ENCODE results near the gene FBXO10. TPM values are rescaled to one million over a fixed set of nuclear protein-coding genes. Genes with fewer than 3 reads are reported as not detected.
"Not testable (repeated sequence)": the region's sequence is repeated elsewhere in the genome, so short reads cannot be mapped to it uniquely, and the experiment has no call there.

FBXO10 gene
- polyA plus RNA-seq, 1 donor: 5.7 TPM

GRCh38 chr9:37515620-37516258, 60.4 kb downstream of the FBXO10 start:
- Histone ChIP-seq H3K9me3 (ENCODE audit: control insufficient read depth, low read depth, low read length) (peaks cover 3% of the 10 kb centered on the region), H3K36me3 (ENCODE audit: control insufficient read depth, insufficient read depth, low read length) (peaks cover 22% of the 10 kb centered on the region), H3K27ac (ENCODE audit: low read length) (no peak overlapping the region), H3K4me1 (ENCODE audit: control insufficient read depth, insufficient read depth, low read length) (no peaks in the 10 kb centered on the region), H3K4me3 (ENCODE audit: low read length) (no peak overlapping the region), H3K27me3 (ENCODE audit: control insufficient read depth, insufficient read depth, low read length) (no peaks in the 10 kb centered on the region)
- DNase-seq: no peak
- WGBS (ENCODE audit: insufficient coverage, low lambda C conversion rate): no CpG with 5 or more reads among the region's 14 CpGs

GRCh38 chr9:37514999-37515398, 61.2 kb downstream of the FBXO10 start:
- H3K27ac ChIP-seq (ENCODE audit: low read length): no peak overlapping the region
- H3K4me3 ChIP-seq (ENCODE audit: low read length): no peak overlapping the region
- peaks cover 22% of the 10 kb centered on the region for H3K36me3 ChIP-seq (ENCODE audit: control insufficient read depth, insufficient read depth, low read length)
- H3K27me3 ChIP-seq (ENCODE audit: control insufficient read depth, insufficient read depth, low read length): no peaks in the 10 kb centered on the region
- H3K4me1 ChIP-seq (ENCODE audit: control insufficient read depth, insufficient read depth, low read length): no peaks in the 10 kb centered on the region
- no peak for DNase-seq
- peaks cover 3% of the 10 kb centered on the region for H3K9me3 ChIP-seq (ENCODE audit: control insufficient read depth, low read depth, low read length)
- 100% methylated on average over 3 of the region's 7 CpGs for WGBS (ENCODE audit: insufficient coverage, low lambda C conversion rate)

GRCh38 chr9:37514415-37514814, 61.8 kb downstream of the FBXO10 start:
- H3K4me3 ChIP-seq (ENCODE audit: low read length); H3K27ac ChIP-seq (ENCODE audit: low read length); H3K27me3 ChIP-seq (ENCODE audit: control insufficient read depth, insufficient read depth, low read length); DNase-seq; H3K4me1 ChIP-seq (ENCODE audit: control insufficient read depth, insufficient read depth, low read length); H3K9me3 ChIP-seq (ENCODE audit: control insufficient read depth, low read depth, low read length): not testable (repeated sequence)
- peaks cover 19% of the 10 kb centered on the region for H3K36me3 ChIP-seq (ENCODE audit: control insufficient read depth, insufficient read depth, low read length)
- 100% methylated on average over 3 of the region's 10 CpGs for WGBS (ENCODE audit: insufficient coverage, low lambda C conversion rate)

GRCh38 chr9:37512437-37512836, 63.7 kb downstream of the FBXO10 start:
- Histone ChIP-seq H3K36me3 (ENCODE audit: control insufficient read depth, insufficient read depth, low read length) (peaks cover 8% of the 10 kb centered on the region), H3K27ac (ENCODE audit: low read length) (no peak overlapping the region), H3K27me3 (ENCODE audit: control insufficient read depth, insufficient read depth, low read length) (no peaks in the 10 kb centered on the region), H3K4me3 (ENCODE audit: low read length) (no peak overlapping the region), H3K9me3 (ENCODE audit: control insufficient read depth, low read depth, low read length) (no peaks in the 10 kb centered on the region), H3K4me1 (ENCODE audit: control insufficient read depth, insufficient read depth, low read length) (peaks cover 6% of the 10 kb centered on the region)
- WGBS (ENCODE audit: insufficient coverage, low lambda C conversion rate): no CpG with 5 or more reads among the region's 12 CpGs
- DNase-seq: no peak

GRCh38 chr9:37511016-37512010, 64.9 kb downstream of the FBXO10 start:
- Histone ChIP-seq H3K4me1 (ENCODE audit: control insufficient read depth, insufficient read depth, low read length) (peaks cover 6% of the 10 kb centered on the region), H3K9me3 (ENCODE audit: control insufficient read depth, low read depth, low read length) (no peaks in the 10 kb centered on the region), H3K27me3 (ENCODE audit: control insufficient read depth, insufficient read depth, low read length) (no peaks in the 10 kb centered on the region), H3K36me3 (ENCODE audit: control insufficient read depth, insufficient read depth, low read length) (peaks cover 8% of the 10 kb centered on the region), H3K4me3 (ENCODE audit: low read length) (no peak overlapping the region), H3K27ac (ENCODE audit: low read length) (no peak overlapping the region)
- WGBS (ENCODE audit: insufficient coverage, low lambda C conversion rate): no CpG with 5 or more reads among the region's 15 CpGs
- DNase-seq: no peak

GRCh38 chr9:37510053-37510452, 66.1 kb downstream of the FBXO10 start:
- DNase-seq; H3K27me3 ChIP-seq (ENCODE audit: control insufficient read depth, insufficient read depth, low read length); H3K27ac ChIP-seq (ENCODE audit: low read length); H3K9me3 ChIP-seq (ENCODE audit: control insufficient read depth, low read depth, low read length); H3K4me3 ChIP-seq (ENCODE audit: low read length); H3K36me3 ChIP-seq (ENCODE audit: control insufficient read depth, insufficient read depth, low read length); H3K4me1 ChIP-seq (ENCODE audit: control insufficient read depth, insufficient read depth, low read length): not testable (repeated sequence)
- WGBS (ENCODE audit: insufficient coverage, low lambda C conversion rate): no CpG with 5 or more reads among the region's 5 CpGs

- Histone ChIP-seq H3K36me3 (ENCODE audit: control insufficient read depth, insufficient read depth, low read length) (peaks cover 10% of the 10 kb centered on the region), H3K9me3 (ENCODE audit: control insufficient read depth, low read depth, low read length) (no peaks in the 10 kb centered on the region), H3K27me3 (ENCODE audit: control insufficient read depth, insufficient read depth, low read length) (no peaks in the 10 kb centered on the region), H3K4me3 (ENCODE audit: low read length) (no peak overlapping the region), H3K4me1 (ENCODE audit: control insufficient read depth, insufficient read depth, low read length) (peaks cover 6% of the 10 kb centered on the region), H3K27ac (ENCODE audit: low read length) (no peak overlapping the region)
- no CpG with 5 or more reads among the region's 7 CpGs for WGBS (ENCODE audit: insufficient coverage, low lambda C conversion rate)
- DNase-seq: no peak
Observed at GRCh38 chr9:37509536-37509935, 66.6 kb downstream of the FBXO10 start.

GRCh38 chr9:37508834-37509206, 67.4 kb downstream of the FBXO10 start:
- H3K4me1 ChIP-seq (ENCODE audit: control insufficient read depth, insufficient read depth, low read length): peaks cover 6% of the 10 kb centered on the region
- peaks cover 10% of the 10 kb centered on the region for H3K36me3 ChIP-seq (ENCODE audit: control insufficient read depth, insufficient read depth, low read length)
- WGBS (ENCODE audit: insufficient coverage, low lambda C conversion rate): 90% methylated on average over 2 of the region's 3 CpGs
- H3K27me3 ChIP-seq (ENCODE audit: control insufficient read depth, insufficient read depth, low read length): no peaks in the 10 kb centered on the region
- DNase-seq: no peak
- no peak overlapping the region for H3K4me3 ChIP-seq (ENCODE audit: low read length)
- peak overlapping the region; percentile 8 for H3K27ac ChIP-seq (ENCODE audit: low read length)
- no peaks in the 10 kb centered on the region for H3K9me3 ChIP-seq (ENCODE audit: control insufficient read depth, low read depth, low read length)

GRCh38 chr9:37508135-37508833, 67.9 kb downstream of the FBXO10 start:
- H3K9me3 ChIP-seq (ENCODE audit: control insufficient read depth, low read depth, low read length): no peaks in the 10 kb centered on the region
- H3K27me3 ChIP-seq (ENCODE audit: control insufficient read depth, insufficient read depth, low read length): no peaks in the 10 kb centered on the region
- WGBS (ENCODE audit: insufficient coverage, low lambda C conversion rate): no CpG with 5 or more reads among the region's 5 CpGs
- no peak overlapping the region for H3K4me3 ChIP-seq (ENCODE audit: low read length)
- DNase-seq: peak; percentile 54 to 64
- peak overlapping the region; percentile 8 for H3K27ac ChIP-seq (ENCODE audit: low read length)
- H3K36me3 ChIP-seq (ENCODE audit: control insufficient read depth, insufficient read depth, low read length): peaks cover 14% of the 10 kb centered on the region
- peaks cover 6% of the 10 kb centered on the region for H3K4me1 ChIP-seq (ENCODE audit: control insufficient read depth, insufficient read depth, low read length)

GRCh38 chr9:37507566-37508134, 68.5 kb downstream of the FBXO10 start:
- H3K36me3 ChIP-seq (ENCODE audit: control insufficient read depth, insufficient read depth, low read length): peaks cover 20% of the 10 kb centered on the region
- WGBS (ENCODE audit: insufficient coverage, low lambda C conversion rate): no CpG with 5 or more reads among the region's 11 CpGs
- no peaks in the 10 kb centered on the region for H3K9me3 ChIP-seq (ENCODE audit: control insufficient read depth, low read depth, low read length)
- DNase-seq: no peak
- no peak overlapping the region for H3K27ac ChIP-seq (ENCODE audit: low read length)
- no peak overlapping the region for H3K4me3 ChIP-seq (ENCODE audit: low read length)
- H3K27me3 ChIP-seq (ENCODE audit: control insufficient read depth, insufficient read depth, low read length): no peaks in the 10 kb centered on the region
- H3K4me1 ChIP-seq (ENCODE audit: control insufficient read depth, insufficient read depth, low read length): peaks cover 6% of the 10 kb centered on the region

Measured in large intestine (tissue), 3 donors.